Activated CD4-positive, alpha-beta T cell treated with anti-CD3 and anti-CD28 coated beads for 1 hour (primary cell): ENCODE data around the gene RGS7.

Experiments used
- DNase-seq: peaks from one replicate; pipeline ENCODE4 v3.0.0-alpha.2; 2020

RGS7 gene

GRCh38 chr1:240968864-240969263 is 388.1 kb downstream of the RGS7 start:
- DNase-seq = no peak

- no peak for DNase-seq
Measured at GRCh38 chr1:240967070-240967724, 389.8 kb downstream of the RGS7 start.

- DNase-seq = no peak
Measured at GRCh38 chr1:240965581-240966091, 391.4 kb downstream of the RGS7 start.

- DNase-seq = no peak
Measured at GRCh38 chr1:240962086-240962485, 394.9 kb downstream of the RGS7 start.

- DNase-seq = no peak
Measured at GRCh38 chr1:240956424-240956823, 400.6 kb downstream of the RGS7 start.

GRCh38 chr1:240956020-240956419 is 401.0 kb downstream of the RGS7 start:
- no peak for DNase-seq

GRCh38 chr1:240947438-240948224 is 409.4 kb downstream of the RGS7 start:
- DNase-seq = no peak

GRCh38 chr1:240946926-240947325 is 410.1 kb downstream of the RGS7 start:
- no peak for DNase-seq

- no peak for DNase-seq
Measured at GRCh38 chr1:240942901-240943300, 414.1 kb downstream of the RGS7 start.

- DNase-seq = no peak
Measured at GRCh38 chr1:240941701-240942370, 415.2 kb downstream of the RGS7 start.

- no peak for DNase-seq
Measured at GRCh38 chr1:240936911-240937668, 419.9 kb downstream of the RGS7 start.

- DNase-seq = no peak
Measured at GRCh38 chr1:240935920-240936319, 421.1 kb downstream of the RGS7 start.

- DNase-seq = no peak
Measured at GRCh38 chr1:240931031-240931430, 426.0 kb downstream of the RGS7 start.

GRCh38 chr1:240928265-240928664 is 428.7 kb downstream of the RGS7 start:
- DNase-seq = no peak

GRCh38 chr1:240927821-240928220 is 429.2 kb downstream of the RGS7 start:
- no peak for DNase-seq

- no peak for DNase-seq
Measured at GRCh38 chr1:240925273-240925672, 431.7 kb downstream of the RGS7 start.

GRCh38 chr1:240917976-240918375 is 439.0 kb downstream of the RGS7 start:
- DNase-seq = no peak

- DNase-seq = no peak
Measured at GRCh38 chr1:240914506-240914905, 442.5 kb downstream of the RGS7 start.

- DNase-seq = no peak
Measured at GRCh38 chr1:240912821-240913220, 444.2 kb downstream of the RGS7 start.

- DNase-seq = no peak
Measured at GRCh38 chr1:240909701-240910457, 447.1 kb downstream of the RGS7 start.

GRCh38 chr1:240906477-240906876 is 450.5 kb downstream of the RGS7 start:
- no peak for DNase-seq

GRCh38 chr1:240905225-240905765 is 451.7 kb downstream of the RGS7 start:
- no peak for DNase-seq
